Natural killer cell (primary cell): ENCODE measurements around the gene DNAJC22. TPM values are rescaled to one million over a fixed set of nuclear protein-coding genes. Genes with fewer than 3 reads are reported as not detected.

Experiments used
- ATAC-seq, 3 donors: fragments of 150-1000 bp in 2 of 3; fragments of 200-7000 bp in 1 of 3; cut with Tn5 transposase; 1 replicate in 1 of 3; 2 replicates in 2 of 3; pipeline ENCODE4 v1.10.0; 2021; ENCODE audit warnings: mild to moderate bottlenecking in 2 of 3, moderate library complexity in 2 of 3
- DNase-seq, 2 donors: peaks; one replicate each; pipeline versions ENCODE4 v3.0.0 to v3.0.0-alpha.2; 2013 to 2021; ENCODE audit warnings: mixed read lengths in 1 of 2
- H3K27ac ChIP-seq: one replicate; pipeline ENCODE4 v1.5.1; 2013; ENCODE audit warnings: mild to moderate bottlenecking, low read length
- H3K27me3 ChIP-seq: one replicate; pipeline ENCODE4 v1.6.1; 2013; ENCODE audit warnings: low read length; ENCODE audit not compliant: control insufficient read depth, insufficient read depth
- H3K36me3 ChIP-seq: one replicate; pipeline ENCODE4 v1.6.1; 2013; ENCODE audit warnings: low read length; ENCODE audit not compliant: control insufficient read depth, insufficient read depth
- H3K4me1 ChIP-seq: one replicate; pipeline ENCODE4 v1.6.1; 2013; ENCODE audit warnings: low read length; ENCODE audit not compliant: control insufficient read depth, insufficient read depth
- H3K4me3 ChIP-seq: one replicate; pipeline ENCODE4 v1.5.1; 2013; ENCODE audit warnings: low read length
- H3K9me3 ChIP-seq: one replicate; pipeline ENCODE4 v1.6.1; 2013; ENCODE audit warnings: low read length; ENCODE audit not compliant: control insufficient read depth, insufficient read depth
- H3K27ac Mint-ChIP-seq, 2 donors: one replicate each; pipeline ENCODE4 v1.8.0; 2022; ENCODE audit warnings: mild to moderate bottlenecking in 2 of 2, mixed read lengths in 2 of 2, moderate library complexity in 1 of 2
- H3K27me3 Mint-ChIP-seq, 2 donors: one replicate each; pipeline ENCODE4 v1.8.0; 2022; ENCODE audit warnings: low read depth in 2 of 2, mixed read lengths in 2 of 2
- H3K36me3 Mint-ChIP-seq: one replicate; pipeline ENCODE4 v1.8.0; 2022; ENCODE audit warnings: mixed read lengths
- H3K4me1 Mint-ChIP-seq, 2 donors: one replicate each; pipeline ENCODE4 v1.8.0; 2022; ENCODE audit warnings: mixed read lengths in 2 of 2
- H3K4me3 Mint-ChIP-seq: one replicate; pipeline ENCODE4 v1.8.0; 2022; ENCODE audit warnings: mild to moderate bottlenecking, moderate library complexity, mixed read lengths
- H3K9me3 Mint-ChIP-seq, 2 donors: one replicate each; pipeline ENCODE4 v1.8.0; 2022; ENCODE audit warnings: mixed read lengths in 2 of 2
- CTCF ChIP-seq: fragments of 200-600 bp; IDR thresholded peaks from one replicate; pipeline ENCODE4 v1.8.0; 2022; ENCODE audit warnings: antibody characterized with exemption
- WGBS: methylation state at CpG from one replicate; pipeline ENCODE4 v1.1.7; 2013; ENCODE audit warnings: missing lambda C conversion rate; ENCODE audit not compliant: insufficient coverage; 5-methylcytosine and 5-hydroxymethylcytosine counted together
- intact Hi-C: fragments of 100-400 bp; cut with micrococcal nuclease; formaldehyde crosslinking; loops from one replicate; pipeline ENCODE4 v1.14.2; 2022
- total RNA-seq, 4 donors: library from RNA; stranded (reverse); fragments of 120-200 nt in 1 of 4; gene quantifications; one replicate each; pipeline versions ENCODE4 v1.2.3 to v1.2.4, GENCODE V29; 2013 to 2022

Gene DNAJC22
- total RNA-seq, 3 donors from 2014 or later (not counting 1 experiment from before 2014, with no cell fraction given) = not detected

GRCh38 chr12:49330631-49331379 is 15.9 kb upstream of the DNAJC22 start:
- H3K36me3 ChIP-seq = no peaks in the 10 kb centered on the region
- H3K4me1 Mint-ChIP-seq = peaks cover 0 to 16% of the 10 kb centered on the region in 2 donors
- no peak overlapping the region for H3K4me3 Mint-ChIP-seq
- H3K4me1 ChIP-seq = peaks cover 11% of the 10 kb centered on the region
- DNase-seq (no peak), ATAC-seq (no peak)
- no peaks in the 10 kb centered on the region for H3K9me3 Mint-ChIP-seq
- no peaks in the 10 kb centered on the region for H3K9me3 ChIP-seq
- H3K36me3 Mint-ChIP-seq = no peaks in the 10 kb centered on the region
- intact Hi-C loops = no loop called here
- H3K27ac ChIP-seq = no peak overlapping the region
- H3K27me3 ChIP-seq = peaks cover 23% of the 10 kb centered on the region
- no peak overlapping the region for H3K27ac Mint-ChIP-seq
- WGBS = 92% methylated on average over 13 of the region's 14 CpGs
- H3K27me3 Mint-ChIP-seq = peaks cover 31 to 33% of the 10 kb centered on the region in 2 donors
- H3K4me3 ChIP-seq = no peak overlapping the region
- no peak for TF ChIP-seq CTCF

GRCh38 chr12:49331380-49332222 is 15.1 kb upstream of the DNAJC22 start:
- peaks cover 33 to 35% of the 10 kb centered on the region in 2 donors for H3K27me3 Mint-ChIP-seq
- no peaks in the 10 kb centered on the region for H3K9me3 Mint-ChIP-seq
- no peak overlapping the region for H3K4me3 Mint-ChIP-seq
- no peak overlapping the region for H3K27ac ChIP-seq
- DNase-seq (peak in 1 of 2 donors; percentile 54), ATAC-seq (peak in 2 of 3 donors; percentile 63 to 65)
- no peak overlapping the region for H3K4me3 ChIP-seq
- intact Hi-C loops = no loop called here
- TF ChIP-seq CTCF = no peak
- no peak overlapping the region for H3K27ac Mint-ChIP-seq
- peaks cover 13% of the 10 kb centered on the region for H3K4me1 ChIP-seq
- peaks cover 27% of the 10 kb centered on the region for H3K27me3 ChIP-seq
- WGBS = 76% methylated on average over 11 of the region's 11 CpGs
- no peaks in the 10 kb centered on the region for H3K36me3 ChIP-seq
- no peaks in the 10 kb centered on the region for H3K36me3 Mint-ChIP-seq
- peaks cover 1 to 17% of the 10 kb centered on the region in 2 donors for H3K4me1 Mint-ChIP-seq
- H3K9me3 ChIP-seq = no peaks in the 10 kb centered on the region

GRCh38 chr12:49332441-49332861 is 14.2 kb upstream of the DNAJC22 start:
- H3K9me3 Mint-ChIP-seq = no peaks in the 10 kb centered on the region
- no peak overlapping the region for H3K27ac Mint-ChIP-seq
- H3K27me3 ChIP-seq = peaks cover 34% of the 10 kb centered on the region
- peaks cover 42 to 43% of the 10 kb centered on the region in 2 donors for H3K27me3 Mint-ChIP-seq
- H3K27ac ChIP-seq = no peak overlapping the region
- peaks cover 10 to 26% of the 10 kb centered on the region in 2 donors for H3K4me1 Mint-ChIP-seq
- intact Hi-C loops = no loop called here
- H3K36me3 Mint-ChIP-seq = no peaks in the 10 kb centered on the region
- ATAC-seq (no peak), DNase-seq (no peak)
- TF ChIP-seq CTCF = no peak
- H3K4me1 ChIP-seq = peaks cover 22% of the 10 kb centered on the region
- WGBS = 76% methylated on average over 17 of the region's 17 CpGs
- H3K4me3 ChIP-seq = no peak overlapping the region
- no peaks in the 10 kb centered on the region for H3K9me3 ChIP-seq
- no peak overlapping the region for H3K4me3 Mint-ChIP-seq
- H3K36me3 ChIP-seq = no peaks in the 10 kb centered on the region
